Mucosa of rectum (tissue), 2 donors: ENCODE data around the gene CYB5B.

Source experiments
- H3K27ac ChIP-seq, 2 donors: one replicate each; pipeline ENCODE4 v1.7.0; 2013; ENCODE audit warnings: inconsistent platforms in 2 of 2, low read depth in 2 of 2, low read length in 2 of 2
- H3K27me3 ChIP-seq, 2 donors: one replicate each; pipeline ENCODE4 v1.7.0; 2013; ENCODE audit warnings: low read length in 2 of 2; ENCODE audit not compliant: control insufficient read depth in 2 of 2, insufficient read depth in 2 of 2
- H3K36me3 ChIP-seq, 2 donors: one replicate each; pipeline ENCODE4 v1.7.0; 2013; ENCODE audit warnings: low read length in 2 of 2; ENCODE audit not compliant: control insufficient read depth in 2 of 2, insufficient read depth in 2 of 2
- H3K4me1 ChIP-seq, 2 donors: one replicate each; pipeline ENCODE4 v1.7.0; 2013; ENCODE audit warnings: low read length in 2 of 2, mild to moderate bottlenecking in 1 of 2; ENCODE audit not compliant: control insufficient read depth in 2 of 2, insufficient read depth in 2 of 2
- H3K4me3 ChIP-seq, 2 donors: one replicate each; pipeline ENCODE4 v1.7.0; 2013; ENCODE audit warnings: low read length in 2 of 2
- H3K9ac ChIP-seq, 2 donors: one replicate each; pipeline ENCODE4 v1.7.0; 2013; ENCODE audit warnings: low read length in 2 of 2, low read depth in 1 of 2, mild to moderate bottlenecking in 1 of 2
- H3K9me3 ChIP-seq, 2 donors: one replicate each; pipeline ENCODE4 v1.7.0; 2013; ENCODE audit warnings: low read length in 2 of 2; ENCODE audit not compliant: control insufficient read depth in 2 of 2
- donor health status: healthy.
- donor health status: Normal muscosa, but diverticular disease.

Gene CYB5B

GRCh38 chr16:69511651-69512050, 87.2 kb downstream of the CYB5B start:
- Histone ChIP-seq H3K27me3 (no peaks in the 10 kb centered on the region), H3K9me3 (no peaks in the 10 kb centered on the region), H3K4me3 (no peak overlapping the region), H3K27ac (no peak overlapping the region), H3K9ac (no peak overlapping the region), H3K36me3 (no peaks in the 10 kb centered on the region), H3K4me1 (no peaks in the 10 kb centered on the region)

- no peaks in the 10 kb centered on the region for H3K27me3 ChIP-seq
- H3K36me3 ChIP-seq = no peaks in the 10 kb centered on the region
- no peak overlapping the region for H3K4me3 ChIP-seq
- no peaks in the 10 kb centered on the region for H3K9me3 ChIP-seq
- H3K4me1 ChIP-seq = no peaks in the 10 kb centered on the region
- H3K9ac ChIP-seq = no peak overlapping the region
- H3K27ac ChIP-seq = no peak overlapping the region
These were observed 89.0 kb downstream of the CYB5B start for GRCh38 chr16:69513180-69513966.

GRCh38 chr16:69514356-69514755, 89.9 kb downstream of the CYB5B start:
- Histone ChIP-seq H3K27ac (no peak overlapping the region), H3K4me1 (no peaks in the 10 kb centered on the region), H3K9me3 (no peaks in the 10 kb centered on the region), H3K36me3 (no peaks in the 10 kb centered on the region), H3K9ac (no peak overlapping the region), H3K4me3 (no peak overlapping the region), H3K27me3 (no peaks in the 10 kb centered on the region)
